C4-2B (cell line): ENCODE results near the gene PLOD2.

ENCODE experiments used
- H3K27ac ChIP-seq: fragments of 450-650 bp; 2 replicates; pipeline ENCODE4 v1.5.1; 2017
- CTCF ChIP-seq: fragments of 450-650 bp; conservative IDR thresholded peaks from 2 replicates; pipeline ENCODE4 v1.5.1; 2017; ENCODE audit warnings: mild to moderate bottlenecking
- ZFX ChIP-seq: fragments of 450-650 bp; IDR thresholded peaks from 2 replicates; pipeline ENCODE4 v1.6.1; 2017

Gene PLOD2

GRCh38 chr3:146160964-146161662, at the start of gene PLOD2:
Gene PLOD2 (minus strand): TSS chr3:146161184. CDS start chr3:146160989, 195 bp downstream.
- TF ChIP-seq CTCF (no peak), ZFX (0 out of 2 replicates have a peak, but pooled peaks have one; percentile 23)
- H3K27ac ChIP-seq: peak within 1 kb of the TSS; percentile 8; the same call in 1 of the 2 replicates

GRCh38 chr3:146209371-146209770, 48.4 kb upstream of the PLOD2 start:
- no peak overlapping the region for H3K27ac ChIP-seq
- TF ChIP-seq CTCF: no peak
- TF ChIP-seq ZFX: no peak

GRCh38 chr3:146203776-146204175, 42.8 kb upstream of the PLOD2 start:
- TF ChIP-seq CTCF (no peak), ZFX (no peak)
- no peak overlapping the region for H3K27ac ChIP-seq

GRCh38 chr3:146200461-146201220, 39.7 kb upstream of the PLOD2 start:
- TF ChIP-seq CTCF: no peak
- no peak for TF ChIP-seq ZFX
- H3K27ac ChIP-seq: no peak overlapping the region

GRCh38 chr3:146199762-146200161, 38.8 kb upstream of the PLOD2 start:
- TF ChIP-seq CTCF (no peak), ZFX (no peak)
- no peak overlapping the region for H3K27ac ChIP-seq

GRCh38 chr3:146196789-146197188, 35.8 kb upstream of the PLOD2 start:
- TF ChIP-seq ZFX: no peak
- no peak overlapping the region for H3K27ac ChIP-seq

GRCh38 chr3:146195605-146196004, 34.6 kb upstream of the PLOD2 start:
- TF ChIP-seq ZFX (no peak), CTCF (no peak)

More at GRCh38 chr3:146195605-146196004, 34.6 kb upstream of the PLOD2 start:
- no peak overlapping the region for H3K27ac ChIP-seq
